ENCODE results near the gene TP53INP2.

TP53INP2 gene

GRCh38 chr20:34762031-34762555 lies 57.9 kb downstream of the TP53INP2 start:
- DNase-seq (ENCODE audit: low read depth in 2 of 2) = no peak
- no peak for TF ChIP-seq CTCF (IDR thresholded peaks at IDR 0.05; ENCODE audit: low read depth, low read length)
- H3K4me3 ChIP-seq (replicated peaks in 1 of 2; ENCODE audit: low read depth in 2 of 2, low read length in 2 of 2) = no peak overlapping the region

All from cardiac fibroblast (primary cell).